ENCODE results near the gene IDH2. TPM values are rescaled to one million over a fixed set of nuclear protein-coding genes. Genes with fewer than 3 reads are reported as not detected.
"Not testable (repeated sequence)": the region's sequence is repeated elsewhere in the genome, so short reads cannot be mapped to it uniquely, and the experiment has no call there.

The IDH2 gene
- total and polyA plus RNA-seq, 8 donors, result 53.6 to 128 (median 112) TPM

- no peaks in the 10 kb centered on the region for H3K27me3 ChIP-seq
Observed at GRCh38 chr15:90115783-90116182, 13.5 kb upstream of the IDH2 start.

GRCh38 chr15:90114451-90114901, 12.2 kb upstream of the IDH2 start:
- ATAC-seq (no peak), FAIRE-seq (no peak), DNase-seq (no peak)
- no peaks in the 10 kb centered on the region for H3K36me3 ChIP-seq
- no peaks in the 10 kb centered on the region for H3K4me1 ChIP-seq
- no peaks in the 10 kb centered on the region for H3K9me3 ChIP-seq
- intact Hi-C loops (cut with DNase I), result no loop called here
- H3K27ac ChIP-seq, result no peak overlapping the region
- no peak overlapping the region for H3K4me3 ChIP-seq
- H3K27me3 ChIP-seq, result no peaks in the 10 kb centered on the region
- 58 to 76% methylated on average over 2 of the region's 2 CpGs for WGBS, 2 donors
- TF ChIP-seq CTCF (IDR thresholded peaks at IDR 0.05), result no peak

More at GRCh38 chr15:90115783-90116182, 13.5 kb upstream of the IDH2 start:
- DNase-seq (no peak), ATAC-seq (no peak), FAIRE-seq (no peak)
- H3K4me1 ChIP-seq, result no peaks in the 10 kb centered on the region
- no peaks in the 10 kb centered on the region for H3K9me3 ChIP-seq
- intact Hi-C loops (cut with DNase I), result no loop called here
- no peak overlapping the region for H3K4me3 ChIP-seq
- 96 to 97% methylated on average over 2 of the region's 2 CpGs for WGBS, 2 donors
- no peak for TF ChIP-seq CTCF (IDR thresholded peaks at IDR 0.05)
- H3K36me3 ChIP-seq, result no peaks in the 10 kb centered on the region
- H3K27ac ChIP-seq, result no peak overlapping the region

GRCh38 chr15:90113166-90113565, 10.9 kb upstream of the IDH2 start:
- ATAC-seq (no peak), FAIRE-seq (no peak)
- intact Hi-C loops (cut with DNase I), result no loop called here

GRCh38 chr15:90109163-90109751, 7.0 kb upstream of the IDH2 start:
- 74 to 98% methylated on average over 2 to 3 of the region's 3 CpGs for WGBS, 2 donors
- FAIRE-seq; DNase-seq; H3K36me3 ChIP-seq; ATAC-seq; intact Hi-C loops (cut with DNase I); H3K27me3 ChIP-seq; H3K9me3 ChIP-seq; H3K27ac ChIP-seq; H3K4me3 ChIP-seq: not testable (repeated sequence)
- H3K4me1 ChIP-seq, result peaks cover 10 to 18% (median 11%) of the 10 kb centered on the region in 3 donors

More at GRCh38 chr15:90113166-90113565, 10.9 kb upstream of the IDH2 start:
- Histone ChIP-seq H3K9me3 (no peaks in the 10 kb centered on the region), H3K27me3 (no peaks in the 10 kb centered on the region), H3K4me1 (no peaks in the 10 kb centered on the region), H3K27ac (no peak overlapping the region), H3K4me3 (no peak overlapping the region), H3K36me3 (no peaks in the 10 kb centered on the region)
- no peak for TF ChIP-seq CTCF (IDR thresholded peaks at IDR 0.05)
- WGBS, 2 donors, result 68 to 82% methylated on average over 7 of the region's 7 CpGs
- DNase-seq, result no peak

- H3K4me3 ChIP-seq; H3K27ac ChIP-seq; H3K9me3 ChIP-seq; intact Hi-C loops (cut with DNase I); H3K27me3 ChIP-seq; H3K36me3 ChIP-seq; DNase-seq; ATAC-seq; FAIRE-seq: not testable (repeated sequence)
- peaks cover 18 to 24% (median 18%) of the 10 kb centered on the region in 3 donors for H3K4me1 ChIP-seq
- 83 to 93% methylated on average over 5 of the region's 5 CpGs for WGBS, 2 donors
Observed at GRCh38 chr15:90108038-90108437, 5.8 kb upstream of the IDH2 start.

GRCh38 chr15:90106522-90107117, 4.4 kb upstream of the IDH2 start:
- intact Hi-C loops (cut with DNase I), result no loop called here
- 66 to 78% methylated on average over 7 of the region's 7 CpGs for WGBS, 2 donors
- DNase-seq, result peak in 1 of 6 donors; percentile 15

More at GRCh38 chr15:90106522-90107117, 4.4 kb upstream of the IDH2 start:
- TF ChIP-seq CTCF (IDR thresholded peaks at IDR 0.05), result no peak
- no peaks in the 10 kb centered on the region for H3K36me3 ChIP-seq
- H3K9me3 ChIP-seq, result no peaks in the 10 kb centered on the region
- no peak for FAIRE-seq
- peaks cover 18 to 24% (median 19%) of the 10 kb centered on the region in 3 donors for H3K4me1 ChIP-seq
- no peak overlapping the region for H3K4me3 ChIP-seq
- ATAC-seq, result no peak
- no peak overlapping the region for H3K27ac ChIP-seq
- no peaks in the 10 kb centered on the region for H3K27me3 ChIP-seq

Data from pancreas (tissue), 10 donors.